C4-2B (cell line): ENCODE results near the gene DNAJA4.

Source experiments
- ZFX ChIP-seq: fragments of 450-650 bp; IDR thresholded peaks from 2 replicates; pipeline ENCODE4 v1.6.1; 2017
- TF ChIP-seq, protein P1 (sequence below): fragments of 450-650 bp; conservative IDR thresholded peaks from 2 replicates; pipeline ENCODE4 v1.5.1; 2017; ENCODE audit warnings: mild to moderate bottlenecking

DNA sequence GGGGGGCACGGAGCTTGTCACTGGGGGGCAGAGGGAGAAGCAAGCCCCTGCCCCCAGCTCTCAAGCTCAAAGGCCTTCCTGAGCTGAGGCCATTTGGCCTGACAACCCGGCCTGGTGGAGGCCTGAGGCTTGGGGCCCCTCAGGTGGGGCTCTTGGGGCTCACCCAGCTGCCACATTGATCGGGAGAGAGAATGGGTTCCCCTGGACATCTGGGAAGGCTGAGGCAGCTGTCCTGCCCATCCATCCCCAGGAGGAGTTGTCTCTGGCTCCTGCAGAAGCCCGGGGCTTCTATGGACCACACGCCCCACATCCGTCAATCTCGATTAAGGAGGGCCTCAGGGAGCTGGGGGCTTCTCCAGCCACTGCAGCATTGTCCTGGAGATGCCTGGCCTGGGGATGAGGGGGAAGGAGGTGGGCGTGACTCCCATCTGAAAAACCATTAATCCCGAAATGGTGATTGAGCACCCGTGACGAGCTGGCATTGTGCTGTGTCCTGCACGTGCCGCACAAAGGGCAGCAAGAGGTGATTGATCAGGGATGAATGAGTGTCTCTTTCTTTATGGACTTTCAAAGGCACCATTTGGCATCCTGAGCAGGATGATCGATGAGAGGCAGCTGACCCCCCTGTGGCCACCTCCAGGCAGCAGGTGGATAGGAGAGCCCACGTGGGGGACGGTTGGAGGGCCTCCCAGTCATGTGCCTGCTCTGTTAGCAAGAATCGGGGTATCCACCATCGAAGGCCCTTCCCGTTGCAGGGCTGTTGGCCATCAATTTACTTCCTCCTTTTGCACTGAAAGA is 58.6 kb downstream of the DNAJA4 start:
- TF ChIP-seq, protein P1, sequence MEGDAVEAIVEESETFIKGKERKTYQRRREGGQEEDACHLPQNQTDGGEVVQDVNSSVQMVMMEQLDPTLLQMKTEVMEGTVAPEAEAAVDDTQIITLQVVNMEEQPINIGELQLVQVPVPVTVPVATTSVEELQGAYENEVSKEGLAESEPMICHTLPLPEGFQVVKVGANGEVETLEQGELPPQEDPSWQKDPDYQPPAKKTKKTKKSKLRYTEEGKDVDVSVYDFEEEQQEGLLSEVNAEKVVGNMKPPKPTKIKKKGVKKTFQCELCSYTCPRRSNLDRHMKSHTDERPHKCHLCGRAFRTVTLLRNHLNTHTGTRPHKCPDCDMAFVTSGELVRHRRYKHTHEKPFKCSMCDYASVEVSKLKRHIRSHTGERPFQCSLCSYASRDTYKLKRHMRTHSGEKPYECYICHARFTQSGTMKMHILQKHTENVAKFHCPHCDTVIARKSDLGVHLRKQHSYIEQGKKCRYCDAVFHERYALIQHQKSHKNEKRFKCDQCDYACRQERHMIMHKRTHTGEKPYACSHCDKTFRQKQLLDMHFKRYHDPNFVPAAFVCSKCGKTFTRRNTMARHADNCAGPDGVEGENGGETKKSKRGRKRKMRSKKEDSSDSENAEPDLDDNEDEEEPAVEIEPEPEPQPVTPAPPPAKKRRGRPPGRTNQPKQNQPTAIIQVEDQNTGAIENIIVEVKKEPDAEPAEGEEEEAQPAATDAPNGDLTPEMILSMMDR: no peak
- TF ChIP-seq ZFX: no peak
